ENCODE results near the gene HNRNPA2B1.
"Not testable (repeated sequence)": the region's sequence is repeated elsewhere in the genome, so short reads cannot be mapped to it uniquely, and the experiment has no call there.

The HNRNPA2B1 gene

DNA sequence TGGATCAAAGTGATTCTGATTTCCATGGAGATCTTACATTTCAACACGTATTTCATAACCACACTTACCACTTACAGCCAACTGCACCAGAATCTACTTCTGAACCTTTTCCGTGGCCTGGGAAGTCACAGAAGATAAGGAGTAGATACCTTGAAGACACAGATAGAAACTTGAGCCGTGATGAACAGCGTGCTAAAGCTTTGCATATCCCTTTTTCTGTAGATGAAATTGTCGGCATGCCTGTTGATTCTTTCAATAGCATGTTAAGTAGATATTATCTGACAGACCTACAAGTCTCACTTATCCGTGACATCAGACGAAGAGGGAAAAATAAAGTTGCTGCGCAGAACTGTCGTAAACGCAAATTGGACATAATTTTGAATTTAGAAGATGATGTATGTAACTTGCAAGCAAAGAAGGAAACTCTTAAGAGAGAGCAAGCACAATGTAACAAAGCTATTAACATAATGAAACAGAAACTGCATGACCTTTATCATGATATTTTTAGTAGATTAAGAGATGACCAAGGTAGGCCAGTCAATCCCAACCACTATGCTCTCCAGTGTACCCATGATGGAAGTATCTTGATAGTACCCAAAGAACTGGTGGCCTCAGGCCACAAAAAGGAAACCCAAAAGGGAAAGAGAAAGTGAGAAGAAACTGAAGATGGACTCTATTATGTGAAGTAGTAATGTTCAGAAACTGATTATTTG lies 15.3 kb downstream of the HNRNPA2B1 start:
- DNase-seq (ENCODE audit: low read depth in 1 of 2, low spot score in 1 of 2), result no peak

DNA sequence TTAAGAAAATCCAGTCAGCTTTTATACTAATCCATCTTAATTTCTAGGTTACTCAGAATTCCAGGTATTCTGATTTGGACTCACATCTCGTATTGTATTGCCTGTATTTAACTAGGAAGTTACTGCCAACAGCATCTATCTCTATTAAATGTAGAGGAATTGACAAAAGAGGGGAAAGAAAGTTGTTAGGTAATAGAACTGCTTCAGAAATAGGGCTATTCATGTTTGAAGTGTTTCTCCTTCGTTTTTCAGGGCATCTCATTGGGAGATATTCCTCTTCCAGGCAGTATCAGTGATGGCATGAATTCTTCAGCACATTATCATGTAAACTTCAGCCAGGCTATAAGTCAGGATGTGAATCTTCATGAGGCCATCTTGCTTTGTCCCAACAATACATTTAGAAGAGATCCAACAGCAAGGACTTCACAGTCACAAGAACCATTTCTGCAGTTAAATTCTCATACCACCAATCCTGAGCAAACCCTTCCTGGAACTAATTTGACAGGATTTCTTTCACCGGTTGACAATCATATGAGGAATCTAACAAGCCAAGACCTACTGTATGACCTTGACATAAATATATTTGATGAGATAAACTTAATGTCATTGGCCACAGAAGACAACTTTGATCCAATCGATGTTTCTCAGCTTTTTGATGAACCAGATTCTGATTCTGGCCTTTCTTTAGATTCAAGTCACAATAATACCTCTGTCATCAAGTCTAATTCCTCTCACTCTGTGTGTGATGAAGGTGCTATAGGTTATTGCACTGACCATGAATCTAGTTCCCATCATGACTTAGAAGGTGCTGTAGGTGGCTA lies 16.1 kb downstream of the HNRNPA2B1 start:
- not testable (repeated sequence) for DNase-seq (ENCODE audit: low read depth in 1 of 2, low spot score in 1 of 2)

DNA sequence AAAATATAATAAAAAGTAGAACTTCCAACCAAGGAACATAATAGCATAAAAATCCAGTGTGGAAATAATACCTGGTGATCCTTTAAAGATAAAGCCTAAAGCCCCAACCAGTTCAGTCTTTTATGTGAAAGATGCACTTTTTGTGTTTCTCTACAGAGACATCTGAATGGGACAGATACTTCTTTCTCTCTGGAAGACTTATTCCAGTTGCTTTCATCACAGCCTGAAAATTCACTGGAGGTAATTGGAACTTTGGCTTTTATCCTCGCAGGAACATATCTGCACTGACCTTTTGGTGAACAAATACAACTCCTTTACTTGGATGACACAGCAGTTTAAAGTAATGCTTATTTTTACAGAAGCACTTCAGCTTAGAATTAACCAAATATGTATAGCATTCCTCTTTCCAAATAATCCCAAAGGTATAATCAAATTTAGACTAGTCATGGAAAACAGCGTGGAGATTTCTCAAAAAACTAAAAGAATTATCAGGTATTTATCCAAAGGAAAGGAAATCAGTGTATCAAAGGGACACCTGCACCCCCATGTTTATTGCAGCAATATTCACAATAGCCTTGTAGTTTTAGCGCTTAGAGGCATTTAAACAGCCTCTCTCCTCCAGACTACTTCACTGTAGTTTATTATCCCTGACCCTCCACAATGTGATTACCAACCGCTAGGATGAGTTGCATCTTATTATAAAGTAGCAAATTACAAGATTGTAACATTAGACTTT lies 16.8 kb downstream of the HNRNPA2B1 start:
- DNase-seq (ENCODE audit: low read depth in 1 of 2, low spot score in 1 of 2), result no peak

DNA sequence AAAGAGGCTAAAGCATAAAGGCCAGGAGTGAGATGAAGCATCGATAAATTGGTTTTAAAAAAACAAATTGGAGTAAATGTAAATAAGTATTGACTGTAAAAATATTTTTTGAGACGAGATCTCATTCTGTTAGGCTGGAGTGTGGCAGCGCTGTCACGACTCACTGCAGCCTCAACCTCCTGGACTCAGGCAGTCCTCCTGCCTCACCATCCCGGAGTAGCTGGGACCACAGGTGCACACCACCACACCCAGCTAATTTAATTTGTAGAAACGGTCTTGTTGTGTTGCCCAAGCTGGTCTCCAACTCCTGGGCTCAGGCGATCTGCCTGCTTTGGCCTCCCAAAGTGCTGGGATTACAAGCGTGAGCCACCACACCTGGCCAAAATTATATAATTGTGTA lies 17.8 kb downstream of the HNRNPA2B1 start:
- no peak for DNase-seq (ENCODE audit: low read depth in 1 of 2, low spot score in 1 of 2)

DNA sequence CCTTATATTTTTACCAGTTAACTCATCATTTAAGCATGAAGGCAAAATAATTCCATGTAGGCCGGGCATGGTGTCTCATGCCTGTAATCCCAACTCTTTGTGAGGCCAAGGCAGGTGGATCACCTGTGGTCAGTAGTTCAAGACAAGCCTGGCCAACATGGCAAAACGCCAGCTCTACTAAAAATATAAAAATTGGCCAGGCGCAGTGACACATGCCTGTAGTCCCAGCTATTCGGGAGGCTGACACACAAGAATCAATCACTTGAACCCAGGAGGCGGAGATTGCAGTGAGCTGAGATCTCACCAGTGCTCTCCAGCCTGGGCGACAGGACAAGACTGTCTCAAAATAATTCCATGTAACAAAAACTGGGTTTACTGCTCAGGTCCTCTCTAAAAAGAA lies 18.3 kb downstream of the HNRNPA2B1 start:
- DNase-seq (ENCODE audit: low read depth in 1 of 2, low spot score in 1 of 2), result no peak

DNA sequence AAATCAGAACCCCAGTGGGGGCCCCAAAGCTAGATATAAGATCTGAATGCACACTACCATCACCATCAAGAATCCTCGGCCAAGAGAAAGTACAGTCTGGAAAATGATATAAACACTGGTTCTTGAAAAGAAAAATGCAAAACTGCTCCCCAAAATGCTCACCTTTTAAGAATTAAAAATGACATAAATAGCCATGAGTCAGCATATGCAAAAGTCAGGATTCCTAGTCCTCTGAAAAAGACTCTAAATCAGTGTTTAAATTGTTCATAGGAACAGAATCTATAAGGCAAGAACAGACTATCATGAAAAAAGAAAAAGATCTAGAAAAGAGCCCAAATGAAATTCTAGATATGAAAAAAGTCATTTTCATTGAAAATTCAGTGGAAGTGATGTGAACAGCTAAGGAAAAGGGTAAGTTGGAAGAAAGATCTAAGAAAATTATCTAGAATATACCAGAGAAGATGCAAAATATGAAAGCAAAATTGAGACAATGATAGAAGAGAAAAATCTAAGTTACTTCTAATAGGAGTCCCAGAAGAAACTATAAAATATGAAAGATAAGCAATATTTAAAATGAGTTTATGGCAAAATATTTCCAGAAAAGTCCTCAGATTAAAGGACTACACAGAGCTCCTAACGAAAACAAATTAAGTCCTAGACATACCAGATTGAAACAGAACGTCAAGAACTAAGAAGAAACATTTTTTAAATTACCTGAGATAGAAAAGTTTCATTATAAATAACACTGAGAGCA lies 18.9 kb downstream of the HNRNPA2B1 start:
- DNase-seq (ENCODE audit: low read depth in 1 of 2, low spot score in 1 of 2), result no peak

DNA sequence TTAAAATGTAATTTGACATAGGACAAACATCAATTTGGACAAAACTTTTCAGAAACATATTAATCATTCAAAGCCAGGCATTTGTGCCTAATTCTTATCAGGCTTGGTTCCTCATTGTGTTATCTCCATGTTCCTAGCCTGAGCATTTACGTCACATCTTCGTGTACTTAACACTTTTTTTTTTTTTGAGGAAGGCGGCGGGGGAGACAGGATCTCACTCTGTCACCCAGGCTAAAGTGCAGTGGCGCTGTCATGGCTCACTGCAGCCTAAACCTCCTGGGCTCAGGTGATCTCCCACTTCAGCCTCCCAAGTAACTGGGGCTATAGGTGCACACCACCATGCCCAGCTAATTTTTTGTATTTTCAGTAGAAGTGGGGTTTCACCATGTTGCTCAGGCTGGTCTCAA lies 19.8 kb downstream of the HNRNPA2B1 start:
- DNase-seq (ENCODE audit: low read depth in 1 of 2, low spot score in 1 of 2), result no peak

DNA sequence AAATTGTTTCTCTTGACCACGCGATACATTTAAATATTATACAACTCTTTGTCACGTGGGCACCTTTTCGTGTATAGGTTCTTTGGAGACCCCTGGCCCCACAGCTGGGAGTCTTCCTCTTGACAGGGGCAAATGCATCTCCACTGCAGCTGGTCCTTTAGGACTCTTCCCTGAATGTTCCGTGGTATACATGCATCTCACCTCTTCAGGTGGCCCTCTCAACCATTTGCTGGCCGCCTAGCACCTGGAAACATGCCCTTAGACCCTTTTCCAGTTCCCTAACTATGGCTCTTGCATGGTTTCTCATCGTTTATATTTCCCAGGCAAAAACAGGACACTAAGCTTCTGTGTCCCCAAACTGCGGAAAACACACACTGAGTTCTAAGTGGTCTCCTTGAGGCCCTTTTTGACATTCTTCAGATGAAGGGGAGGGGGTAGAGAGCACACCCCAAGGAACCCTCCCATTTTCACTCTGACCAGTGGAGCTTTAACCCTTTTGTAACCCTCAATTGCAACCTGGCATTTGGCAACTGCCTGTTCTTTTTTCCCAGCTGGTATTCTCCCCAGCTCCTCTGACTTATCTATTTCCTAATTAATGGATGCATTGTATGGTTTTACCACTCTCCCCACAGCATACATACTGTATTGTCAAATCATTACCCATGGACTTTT lies 20.6 kb downstream of the HNRNPA2B1 start:
- DNase-seq (ENCODE audit: low read depth in 1 of 2, low spot score in 1 of 2), result no peak

DNA sequence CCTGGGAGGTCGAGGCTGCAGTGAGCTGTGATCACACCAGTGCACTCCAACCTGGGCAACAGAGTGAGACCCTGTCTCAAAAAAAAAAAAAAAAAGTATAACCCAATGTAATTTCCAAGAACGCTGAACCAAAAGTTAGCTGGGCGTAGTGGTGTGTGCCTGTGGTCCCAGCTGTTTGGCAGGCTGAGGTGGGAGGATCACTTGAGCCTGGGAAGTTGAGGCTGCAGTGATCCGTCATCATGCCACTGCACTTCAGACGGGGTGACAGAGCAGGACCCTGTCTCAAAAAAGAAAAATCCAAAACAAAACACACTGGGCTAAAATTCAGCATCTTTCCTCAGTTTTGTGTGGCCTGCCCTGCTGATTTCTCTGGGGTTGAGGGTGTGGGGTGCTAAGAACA lies 21.1 kb downstream of the HNRNPA2B1 start:
- DNase-seq (ENCODE audit: low read depth in 1 of 2, low spot score in 1 of 2), result no peak

DNA sequence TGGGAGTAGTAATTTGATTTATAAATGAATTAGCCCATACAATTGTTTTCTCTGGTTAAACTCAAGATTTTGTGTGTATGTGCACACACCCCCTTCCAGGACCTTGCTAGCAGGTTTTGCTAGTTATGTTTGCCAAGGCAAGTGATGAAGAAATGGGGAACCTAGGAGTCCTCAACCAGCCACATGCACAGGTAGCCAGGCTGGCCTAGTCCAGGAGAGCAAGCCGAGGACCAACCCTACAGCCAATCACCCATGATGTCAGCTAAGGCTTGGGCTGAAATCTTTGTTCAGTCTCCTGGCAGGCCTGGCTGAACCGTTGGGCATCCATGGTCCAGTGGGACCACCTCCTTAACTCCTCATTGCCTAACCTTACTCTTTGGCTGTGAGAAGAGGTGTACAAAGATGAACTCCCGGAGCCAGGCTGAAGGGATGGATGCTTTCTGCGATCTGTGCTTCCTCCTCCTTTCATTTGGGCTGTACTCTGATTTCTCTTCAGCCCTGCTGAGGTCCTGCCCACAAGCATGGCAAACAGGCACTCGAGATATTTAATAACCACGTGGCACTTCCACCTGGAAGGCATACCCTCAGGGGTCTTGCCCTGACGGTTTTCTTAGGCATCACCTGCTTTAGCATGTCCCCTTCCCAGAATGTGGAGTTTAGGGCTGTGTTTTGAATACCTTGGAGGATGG lies 22.1 kb downstream of the HNRNPA2B1 start:
- no peak for DNase-seq (ENCODE audit: low read depth in 1 of 2, low spot score in 1 of 2)

DNA sequence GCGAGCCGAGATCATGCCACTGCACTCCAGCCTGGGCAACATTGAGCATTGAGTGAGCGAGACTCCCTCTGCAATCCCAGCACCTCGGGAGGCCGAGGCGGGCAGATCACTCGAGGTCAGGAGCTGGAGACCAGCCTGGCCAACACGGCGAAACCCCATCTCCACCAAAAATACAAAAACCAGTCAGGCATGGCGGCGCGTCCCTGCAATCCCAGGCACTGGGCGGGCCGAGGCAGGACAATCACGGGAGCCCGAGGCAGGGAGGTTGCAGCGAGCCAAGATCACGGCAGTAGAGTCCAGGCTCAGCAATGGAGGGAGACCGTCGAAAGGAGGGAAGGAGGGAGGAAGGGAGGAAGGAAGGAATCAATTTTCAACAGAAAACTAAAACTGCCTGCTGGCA lies 23.3 kb downstream of the HNRNPA2B1 start:
- DNase-seq (ENCODE audit: low read depth in 1 of 2, low spot score in 1 of 2), result not testable (repeated sequence)

DNA sequence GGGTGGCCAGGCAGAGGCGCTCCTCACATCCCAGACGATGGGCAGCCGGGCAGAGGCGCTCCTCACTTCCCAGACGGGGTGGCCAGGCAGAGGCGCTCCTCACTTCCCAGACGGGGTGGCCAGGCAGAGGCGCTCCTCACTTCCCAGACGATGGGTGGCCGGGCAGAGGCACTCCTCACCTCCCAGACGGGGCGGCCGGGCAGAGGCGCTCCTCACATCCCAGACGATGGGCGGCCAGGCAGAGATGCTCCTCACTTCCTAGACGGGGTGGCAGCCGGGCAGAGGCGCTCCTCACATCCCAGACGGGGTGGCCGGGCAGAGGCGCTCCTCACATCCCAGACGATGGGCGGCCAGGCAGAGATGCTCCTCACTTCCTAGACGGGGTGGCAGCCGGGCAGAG lies 23.9 kb downstream of the HNRNPA2B1 start:
- not testable (repeated sequence) for DNase-seq (ENCODE audit: low read depth in 1 of 2, low spot score in 1 of 2)

DNA sequence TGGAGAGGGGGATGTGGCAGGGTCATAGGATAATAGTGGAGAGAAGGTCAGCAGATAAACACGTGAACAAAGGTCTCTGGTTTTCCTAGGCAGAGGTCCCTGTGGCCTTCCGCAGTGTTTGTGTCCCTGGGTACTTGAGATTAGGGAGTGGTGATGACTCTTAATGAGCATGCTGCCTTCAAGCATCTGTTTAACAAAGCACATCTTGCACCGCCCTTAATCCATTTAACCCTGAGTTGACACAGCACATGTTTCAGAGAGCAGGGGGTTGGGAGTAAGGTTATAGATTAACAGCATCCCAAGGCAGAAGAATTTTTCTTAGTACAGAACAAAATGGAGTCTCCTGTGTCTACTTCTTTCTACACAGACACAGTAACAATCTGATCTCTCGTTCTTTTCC lies 24.6 kb downstream of the HNRNPA2B1 start:
- DNase-seq (ENCODE audit: low read depth in 1 of 2, low spot score in 1 of 2), result not testable (repeated sequence)

DNA sequence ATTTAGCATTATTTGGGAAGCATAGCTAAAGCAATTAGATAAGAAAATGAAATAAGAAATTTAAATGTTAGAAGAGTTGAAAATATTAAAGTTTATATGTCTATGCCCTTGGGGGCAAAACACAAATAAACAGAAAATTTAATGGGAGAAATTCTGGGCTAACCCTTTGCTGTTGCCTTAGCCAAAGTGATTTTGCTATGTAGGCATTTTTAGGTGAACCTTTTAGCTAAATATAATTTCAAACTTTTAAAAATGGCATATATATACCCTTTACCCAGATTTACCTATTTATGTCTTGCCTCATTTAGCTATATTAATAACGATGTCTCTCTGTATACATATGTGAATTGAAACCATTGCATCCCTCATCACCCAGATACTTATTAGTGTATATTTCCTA lies 28.5 kb downstream of the HNRNPA2B1 start:
- no peak for DNase-seq (ENCODE audit: low read depth in 1 of 2, low spot score in 1 of 2)

DNA sequence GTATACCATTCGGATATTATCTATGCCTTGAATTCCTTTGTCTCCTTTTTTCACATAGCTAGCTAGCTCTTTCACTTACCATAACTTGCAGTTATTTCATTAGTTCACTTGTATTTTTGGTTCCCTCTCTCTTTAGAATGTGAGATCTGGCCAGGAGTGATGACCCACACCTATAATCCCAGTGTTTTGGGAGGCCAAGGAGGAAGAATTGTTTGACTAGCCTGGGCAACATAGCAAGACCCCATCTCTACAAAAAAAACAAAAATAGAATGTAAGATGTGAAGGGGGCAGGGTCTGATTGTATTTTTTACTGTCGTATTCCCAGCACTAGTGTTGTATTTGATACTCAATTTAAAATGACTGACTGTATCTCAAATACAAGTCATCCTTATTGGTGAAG lies 28.9 kb downstream of the HNRNPA2B1 start:
- no peak for DNase-seq (ENCODE audit: low read depth in 1 of 2, low spot score in 1 of 2)

DNA sequence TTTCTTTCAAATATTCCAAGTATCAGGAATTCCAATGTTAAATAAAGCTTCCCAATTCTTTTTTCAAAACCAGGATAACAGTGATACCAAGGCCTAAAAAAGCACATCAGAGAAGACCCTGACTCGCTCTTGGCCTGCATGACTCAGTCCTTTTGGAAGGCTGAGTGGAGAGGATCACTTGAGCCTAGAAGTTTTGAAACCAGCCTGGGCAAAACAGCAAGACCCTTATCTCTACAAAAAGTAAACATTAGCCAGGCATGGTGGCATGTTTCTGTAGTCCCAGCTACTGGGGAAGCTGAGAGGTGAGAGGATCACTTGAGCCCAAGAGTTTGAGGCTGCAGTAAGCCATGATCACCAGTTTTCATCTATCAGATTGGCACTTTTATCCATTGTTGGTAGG lies 29.9 kb downstream of the HNRNPA2B1 start:
- DNase-seq (ENCODE audit: low read depth in 1 of 2, low spot score in 1 of 2), result no peak

DNA sequence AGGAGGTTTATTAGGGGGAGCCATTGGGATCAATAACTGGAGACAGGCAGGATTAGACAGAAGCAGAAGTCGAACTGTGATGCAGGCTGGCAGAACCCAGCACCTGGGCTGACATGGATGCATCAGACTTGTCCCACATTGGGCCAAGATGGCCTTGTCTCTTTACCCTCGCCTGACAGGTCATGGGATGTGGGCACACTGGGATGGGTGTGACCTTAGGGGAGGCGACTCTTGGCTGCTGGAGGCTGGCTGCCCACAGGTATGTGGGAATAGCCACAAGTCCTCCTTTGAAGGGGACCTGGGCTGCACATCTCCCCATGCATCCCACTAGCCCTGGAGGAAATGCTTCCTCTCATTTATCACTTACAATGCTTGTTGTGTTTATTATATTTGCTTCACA lies 31.3 kb downstream of the HNRNPA2B1 start:
- no peak for DNase-seq (ENCODE audit: low read depth in 1 of 2, low spot score in 1 of 2)

DNA sequence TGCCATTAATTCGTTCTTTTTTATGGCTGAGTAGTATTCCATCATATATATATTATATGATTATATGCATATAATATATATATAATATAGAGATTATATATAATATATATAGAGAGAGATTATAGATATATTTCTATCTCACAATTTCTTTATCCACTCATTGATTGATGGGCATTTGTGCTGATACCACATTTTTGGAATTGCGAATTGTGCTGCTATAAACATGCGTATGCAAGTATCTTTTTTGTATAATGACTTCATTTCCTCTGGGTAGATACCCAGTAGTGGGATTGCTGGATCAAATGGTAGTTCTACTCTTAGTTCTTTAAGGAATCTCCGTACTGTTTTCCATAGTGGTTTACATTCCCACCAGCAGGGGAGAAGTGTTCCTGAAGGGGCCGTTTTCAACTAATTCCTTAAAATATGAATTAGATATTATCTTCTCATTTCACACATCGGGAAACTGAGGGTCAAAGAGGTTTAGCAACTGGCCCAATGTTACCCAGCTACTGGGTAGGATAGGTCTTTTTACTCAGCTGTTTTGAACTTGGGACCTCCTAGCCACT lies 32.0 kb downstream of the HNRNPA2B1 start:
- no peak for DNase-seq (ENCODE audit: low read depth in 1 of 2, low spot score in 1 of 2)

DNA sequence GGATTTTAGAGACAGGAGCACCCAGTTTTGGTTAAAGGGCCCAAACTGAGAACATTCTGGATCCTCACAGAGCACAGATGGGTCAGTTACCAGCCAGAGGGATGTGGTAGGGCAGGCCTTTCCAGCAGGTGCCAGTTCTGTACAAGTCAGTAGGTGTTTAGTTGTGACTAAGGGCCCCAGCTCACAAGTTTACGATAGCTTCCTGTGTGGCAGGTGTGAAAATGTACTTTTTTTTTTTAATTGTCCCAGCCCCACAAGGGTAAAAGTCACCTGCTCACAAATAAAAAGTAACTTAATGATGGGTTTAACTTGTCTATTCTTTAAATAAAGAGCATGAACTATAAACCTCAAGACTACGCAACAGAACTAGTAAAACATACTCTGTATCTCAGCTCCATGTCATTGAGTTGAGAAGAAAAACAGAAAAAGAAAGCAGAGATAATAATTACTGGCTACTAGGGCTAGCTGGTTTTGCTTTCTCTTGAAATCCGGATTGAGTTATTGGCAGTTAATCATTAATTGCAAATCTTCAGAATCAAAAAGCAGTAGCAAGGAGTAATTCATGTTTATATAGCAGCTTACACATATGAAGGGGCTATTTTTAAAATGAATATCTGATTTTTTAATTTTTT lies 33.1 kb downstream of the HNRNPA2B1 start:
- DNase-seq (ENCODE audit: low read depth in 1 of 2, low spot score in 1 of 2), result no peak

Data from activated T-helper 1 cell treated with anti-CD3 and anti-CD28 coated beads, Interleukin-2, amount 50 U/mL, for 16 hours (primary cell).